WTC11 (cell line): Measurements from ENCODE around the gene CDC6. TPM values are rescaled to one million over a fixed set of nuclear protein-coding genes. Genes with fewer than 3 reads are reported as not detected.
"Not testable (repeated sequence)": the region's sequence is repeated elsewhere in the genome, so short reads cannot be mapped to it uniquely, and the experiment has no call there.

Experiments used
- ATAC-seq: fragments of 200-7000 bp; cut with Tn5 transposase; 2 replicates; pipeline ENCODE4 v1.10.0; 2021; ENCODE audit warnings: mild to moderate bottlenecking, moderate library complexity
- CTCF ChIA-PET: fragments of 300-600 bp; sonication (Branson Sonifier 250); formaldehyde crosslinking; loops from one replicate; lab custom pipeline; 2021; ENCODE audit warnings: antibody characterized with exemption; lab: Charles Lee
- POLR2A ChIA-PET: fragments of 350-600 bp; sonication (Branson Sonifier 250); formaldehyde crosslinking; loops from one replicate; lab custom pipeline; 2021; ENCODE audit warnings: antibody characterized with exemption; lab: Charles Lee
- DNase-seq: peaks from one replicate; pipeline ENCODE4 v3.0.0; 2021; ENCODE audit warnings: low spot score
- H3K27ac Mint-ChIP-seq: 2 replicates; pipeline ENCODE4 v1.8.0; 2021; ENCODE audit warnings: mixed read lengths
- H3K27me3 Mint-ChIP-seq: 2 replicates; pipeline ENCODE4 v1.8.0; 2021; ENCODE audit warnings: low read depth, mild to moderate bottlenecking, moderate library complexity, mixed read lengths
- H3K36me3 Mint-ChIP-seq: 2 replicates; pipeline ENCODE4 v1.8.0; 2021; ENCODE audit warnings: mixed read lengths
- H3K4me1 Mint-ChIP-seq: 2 replicates; pipeline ENCODE4 v1.8.0; 2022; ENCODE audit warnings: mixed read lengths
- H3K4me3 Mint-ChIP-seq: 2 replicates; pipeline ENCODE4 v1.8.0; 2021; ENCODE audit warnings: mild to moderate bottlenecking, moderate library complexity, mixed read lengths
- H3K9me3 Mint-ChIP-seq: 2 replicates; pipeline ENCODE4 v1.8.0; 2021; ENCODE audit warnings: mixed read lengths
- CREM ChIP-seq: sonication (generic); formaldehyde crosslinking; IDR thresholded peaks from 2 replicates; pipeline ENCODE4 v1.8.1; 2022; ENCODE audit warnings: mild to moderate bottlenecking, missing genetic modification reagents, moderate library complexity
- ELF4 ChIP-seq: sonication (generic); formaldehyde crosslinking; IDR thresholded peaks from 2 replicates; pipeline ENCODE4 v1.8.1; 2022; ENCODE audit warnings: low read depth, mild to moderate bottlenecking, moderate library complexity, missing genetic modification reagents
- ETV6 ChIP-seq: sonication (generic); formaldehyde crosslinking; IDR thresholded peaks from 2 replicates; pipeline ENCODE4 v1.8.1; 2022; ENCODE audit warnings: mild to moderate bottlenecking, missing genetic modification reagents
- FOXJ3 ChIP-seq: sonication (generic); formaldehyde crosslinking; IDR thresholded peaks from 2 replicates; pipeline ENCODE4 v1.9.0; 2021; ENCODE audit warnings: missing genetic modification reagents, mild to moderate bottlenecking, borderline replicate concordance
- HMGA2 ChIP-seq: fragments of 250-450 bp; sonication (Bioruptor Pico); IDR thresholded peaks from 2 replicates; pipeline ENCODE4 v1.4.0; 2021; ENCODE audit warnings: mild to moderate bottlenecking, moderate library complexity
- NFATC4 ChIP-seq: fragments of 250-450 bp; sonication (Bioruptor Pico); IDR thresholded peaks from 2 replicates; pipeline ENCODE4 v1.9.0; 2021; ENCODE audit warnings: mild to moderate bottlenecking
- NR2C2 ChIP-seq: sonication (generic); formaldehyde crosslinking; IDR thresholded peaks from 2 replicates; pipeline ENCODE4 v1.8.0; 2022; ENCODE audit warnings: mild to moderate bottlenecking, missing genetic modification reagents
- PRRX2 ChIP-seq: fragments of 250-450 bp; sonication (Bioruptor Pico); IDR thresholded peaks from 2 replicates; pipeline ENCODE4 v1.8.0; 2021; ENCODE audit warnings: mild to moderate bottlenecking
- ZNF121 ChIP-seq: sonication (generic); formaldehyde crosslinking; IDR thresholded peaks from 2 replicates; pipeline ENCODE4 v1.8.0; 2023; ENCODE audit warnings: missing genetic modification reagents
- total RNA-seq: library from RNA; stranded (reverse); gene quantifications from 3 replicates; pipeline ENCODE4 v1.2.3, GENCODE V29; 2021
- TF ChIP-seq, protein P1 (sequence below): sonication (generic); formaldehyde crosslinking; IDR thresholded peaks from 2 replicates; pipeline ENCODE4 v1.8.1; 2022; ENCODE audit warnings: low read depth, missing genetic modification reagents, borderline replicate concordance
- TF ChIP-seq, protein P2 (sequence below): fragments of 250-450 bp; sonication (Bioruptor Pico); IDR thresholded peaks from 2 replicates; pipeline ENCODE4 v2.1.2; 2022; ENCODE audit warnings: mild to moderate bottlenecking, moderate library complexity
- TF ChIP-seq, protein P3 (sequence below): sonication (generic); formaldehyde crosslinking; IDR thresholded peaks from 2 replicates; pipeline ENCODE4 v1.8.1; 2022; ENCODE audit warnings: mild to moderate bottlenecking, missing genetic modification reagents, moderate library complexity, borderline replicate concordance
- TF ChIP-seq, protein P4 (sequence below): fragments of 200-600 bp; IDR thresholded peaks from 2 replicates; pipeline ENCODE4 v1.8.0; 2022; ENCODE audit warnings: antibody characterized with exemption
- TF ChIP-seq, protein P5 (sequence below): sonication (generic); formaldehyde crosslinking; IDR thresholded peaks from 2 replicates; pipeline ENCODE4 v1.8.1; 2023; ENCODE audit warnings: mild to moderate bottlenecking, missing genetic modification reagents

CDC6 gene
- total RNA-seq, 1 experiment from 2014 or later = 125 TPM

DNA sequence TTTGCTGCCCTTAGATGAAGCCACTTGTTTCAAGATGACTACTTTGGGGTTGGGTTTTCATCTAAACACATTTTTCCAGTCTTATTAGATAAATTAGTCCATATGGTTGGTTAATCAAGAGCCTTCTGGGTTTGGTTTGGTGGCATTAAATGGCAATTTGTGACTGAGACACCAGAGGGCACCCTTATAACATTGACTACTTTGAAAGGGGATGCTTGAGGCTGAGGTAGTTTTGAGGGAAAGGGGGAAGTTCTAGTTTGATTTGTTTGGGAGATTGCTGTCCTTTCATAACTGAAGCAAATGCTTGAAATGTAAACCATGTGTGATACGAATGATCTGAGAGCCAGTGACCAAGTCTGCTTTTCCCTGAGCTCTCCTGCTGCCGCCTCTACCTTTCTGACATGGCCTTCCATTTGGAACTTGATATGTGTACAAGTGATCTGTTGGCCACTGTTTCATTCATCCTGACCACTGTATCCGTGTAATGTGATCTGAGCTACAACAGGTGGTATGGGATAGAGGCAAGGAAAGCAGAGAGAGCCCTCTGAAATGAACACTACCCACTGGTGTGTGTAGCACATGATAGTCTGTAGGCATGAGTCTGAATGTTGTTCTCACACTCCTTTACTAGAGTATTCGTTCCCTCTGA lies 15.5 kb downstream of the CDC6 start:
- ChIA-PET CTCF (interaction anchor here (0.9 to 10.9 kb wide), 7 partner anchors 9 to 231 kb away, joined by 3 to 259 read pairs (median 4); no protein-coding TSS in a partner anchor), POLR2A (interaction anchor here (1.0 kb wide), 2 partner anchors 48 to 52 kb away, joined by 3 to 4 read pairs; no protein-coding TSS in a partner anchor)
- Mint-ChIP-seq H3K9me3 (no peaks in the 10 kb centered on the region), H3K4me3 (no peak overlapping the region), H3K4me1 (peaks cover 10% of the 10 kb centered on the region), H3K27me3 (no peaks in the 10 kb centered on the region), H3K27ac (no peak overlapping the region), H3K36me3 (peaks cover 53% of the 10 kb centered on the region)
- DNase-seq = peak; percentile 48
- ATAC-seq = no peak
- TF ChIP-seq, protein P1, sequence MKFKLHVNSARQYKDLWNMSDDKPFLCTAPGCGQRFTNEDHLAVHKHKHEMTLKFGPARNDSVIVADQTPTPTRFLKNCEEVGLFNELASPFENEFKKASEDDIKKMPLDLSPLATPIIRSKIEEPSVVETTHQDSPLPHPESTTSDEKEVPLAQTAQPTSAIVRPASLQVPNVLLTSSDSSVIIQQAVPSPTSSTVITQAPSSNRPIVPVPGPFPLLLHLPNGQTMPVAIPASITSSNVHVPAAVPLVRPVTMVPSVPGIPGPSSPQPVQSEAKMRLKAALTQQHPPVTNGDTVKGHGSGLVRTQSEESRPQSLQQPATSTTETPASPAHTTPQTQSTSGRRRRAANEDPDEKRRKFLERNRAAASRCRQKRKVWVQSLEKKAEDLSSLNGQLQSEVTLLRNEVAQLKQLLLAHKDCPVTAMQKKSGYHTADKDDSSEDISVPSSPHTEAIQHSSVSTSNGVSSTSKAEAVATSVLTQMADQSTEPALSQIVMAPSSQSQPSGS = no peak
- TF ChIP-seq, protein P2, sequence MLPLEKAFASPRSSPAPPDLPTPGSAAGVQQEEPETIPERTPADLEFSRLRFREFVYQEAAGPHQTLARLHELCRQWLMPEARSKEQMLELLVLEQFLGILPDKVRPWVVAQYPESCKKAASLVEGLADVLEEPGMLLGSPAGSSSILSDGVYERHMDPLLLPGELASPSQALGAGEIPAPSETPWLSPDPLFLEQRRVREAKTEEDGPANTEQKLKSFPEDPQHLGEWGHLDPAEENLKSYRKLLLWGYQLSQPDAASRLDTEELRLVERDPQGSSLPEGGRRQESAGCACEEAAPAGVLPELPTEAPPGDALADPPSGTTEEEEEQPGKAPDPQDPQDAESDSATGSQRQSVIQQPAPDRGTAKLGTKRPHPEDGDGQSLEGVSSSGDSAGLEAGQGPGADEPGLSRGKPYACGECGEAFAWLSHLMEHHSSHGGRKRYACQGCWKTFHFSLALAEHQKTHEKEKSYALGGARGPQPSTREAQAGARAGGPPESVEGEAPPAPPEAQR = no peak
- no peak for TF ChIP-seq FOXJ3 (CRISPR knock-in tag)
- TF ChIP-seq, protein P3, sequence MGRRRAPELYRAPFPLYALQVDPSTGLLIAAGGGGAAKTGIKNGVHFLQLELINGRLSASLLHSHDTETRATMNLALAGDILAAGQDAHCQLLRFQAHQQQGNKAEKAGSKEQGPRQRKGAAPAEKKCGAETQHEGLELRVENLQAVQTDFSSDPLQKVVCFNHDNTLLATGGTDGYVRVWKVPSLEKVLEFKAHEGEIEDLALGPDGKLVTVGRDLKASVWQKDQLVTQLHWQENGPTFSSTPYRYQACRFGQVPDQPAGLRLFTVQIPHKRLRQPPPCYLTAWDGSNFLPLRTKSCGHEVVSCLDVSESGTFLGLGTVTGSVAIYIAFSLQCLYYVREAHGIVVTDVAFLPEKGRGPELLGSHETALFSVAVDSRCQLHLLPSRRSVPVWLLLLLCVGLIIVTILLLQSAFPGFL (CRISPR knock-in tag) = no peak
- TF ChIP-seq, protein P4, sequence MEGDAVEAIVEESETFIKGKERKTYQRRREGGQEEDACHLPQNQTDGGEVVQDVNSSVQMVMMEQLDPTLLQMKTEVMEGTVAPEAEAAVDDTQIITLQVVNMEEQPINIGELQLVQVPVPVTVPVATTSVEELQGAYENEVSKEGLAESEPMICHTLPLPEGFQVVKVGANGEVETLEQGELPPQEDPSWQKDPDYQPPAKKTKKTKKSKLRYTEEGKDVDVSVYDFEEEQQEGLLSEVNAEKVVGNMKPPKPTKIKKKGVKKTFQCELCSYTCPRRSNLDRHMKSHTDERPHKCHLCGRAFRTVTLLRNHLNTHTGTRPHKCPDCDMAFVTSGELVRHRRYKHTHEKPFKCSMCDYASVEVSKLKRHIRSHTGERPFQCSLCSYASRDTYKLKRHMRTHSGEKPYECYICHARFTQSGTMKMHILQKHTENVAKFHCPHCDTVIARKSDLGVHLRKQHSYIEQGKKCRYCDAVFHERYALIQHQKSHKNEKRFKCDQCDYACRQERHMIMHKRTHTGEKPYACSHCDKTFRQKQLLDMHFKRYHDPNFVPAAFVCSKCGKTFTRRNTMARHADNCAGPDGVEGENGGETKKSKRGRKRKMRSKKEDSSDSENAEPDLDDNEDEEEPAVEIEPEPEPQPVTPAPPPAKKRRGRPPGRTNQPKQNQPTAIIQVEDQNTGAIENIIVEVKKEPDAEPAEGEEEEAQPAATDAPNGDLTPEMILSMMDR = peak; percentile 23
- TF ChIP-seq ELF4 (CRISPR knock-in tag) = no peak

DNA sequence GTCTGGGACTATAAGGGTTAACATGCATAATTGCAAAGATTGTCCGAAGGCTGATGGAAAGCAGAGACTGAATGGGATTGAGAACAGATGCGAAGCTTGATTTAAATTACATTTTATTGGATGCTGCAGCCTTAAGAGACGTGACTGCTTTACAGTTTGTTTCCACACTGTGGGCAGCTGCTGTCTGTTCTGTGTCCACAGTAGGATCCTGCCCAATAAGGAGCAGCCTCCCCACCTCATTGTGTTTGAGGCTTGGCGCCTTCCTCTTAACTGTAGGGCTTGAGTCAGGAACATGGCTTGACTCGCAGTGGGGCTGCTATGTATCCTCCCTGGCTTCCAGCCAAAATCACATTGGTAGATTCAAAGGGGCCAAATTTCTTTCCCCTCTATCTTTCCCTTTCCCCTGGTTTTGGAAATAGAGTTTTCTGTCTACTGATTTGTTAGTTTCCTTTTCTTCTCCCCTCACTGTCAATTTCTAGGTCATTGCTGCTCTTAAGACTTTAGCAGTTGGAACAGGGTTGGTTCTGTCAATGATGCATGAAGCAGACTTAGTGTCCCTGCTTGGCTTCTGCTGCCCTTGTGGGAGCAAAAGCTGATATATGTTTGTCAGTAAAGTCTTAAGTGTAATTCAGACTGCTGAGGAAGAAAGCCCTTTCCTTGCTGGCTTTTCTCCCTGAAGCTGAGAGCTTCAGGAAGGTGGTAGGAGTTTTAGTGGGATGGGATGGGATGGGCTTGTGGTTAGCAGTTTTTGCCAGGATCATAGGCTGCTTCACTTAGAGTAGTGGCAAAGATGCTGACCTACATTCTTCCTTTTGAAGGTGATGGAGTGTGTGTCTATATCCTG lies 16.3 kb downstream of the CDC6 start:
- H3K9me3 Mint-ChIP-seq = no peaks in the 10 kb centered on the region
- H3K27ac Mint-ChIP-seq = no peak overlapping the region
- TF ChIP-seq PRRX2 (CRISPR knock-in tag) (no peak), HMGA2 (CRISPR knock-in tag) (no peak), NR2C2 (no peak), ZNF121 (CRISPR knock-in tag) (no peak), ELF4 (CRISPR knock-in tag) (no peak), ETV6 (CRISPR knock-in tag) (no peak), NFATC4 (CRISPR knock-in tag) (no peak), CREM (no peak)
- TF ChIP-seq, protein P1 = no peak
- TF ChIP-seq, protein P5, sequence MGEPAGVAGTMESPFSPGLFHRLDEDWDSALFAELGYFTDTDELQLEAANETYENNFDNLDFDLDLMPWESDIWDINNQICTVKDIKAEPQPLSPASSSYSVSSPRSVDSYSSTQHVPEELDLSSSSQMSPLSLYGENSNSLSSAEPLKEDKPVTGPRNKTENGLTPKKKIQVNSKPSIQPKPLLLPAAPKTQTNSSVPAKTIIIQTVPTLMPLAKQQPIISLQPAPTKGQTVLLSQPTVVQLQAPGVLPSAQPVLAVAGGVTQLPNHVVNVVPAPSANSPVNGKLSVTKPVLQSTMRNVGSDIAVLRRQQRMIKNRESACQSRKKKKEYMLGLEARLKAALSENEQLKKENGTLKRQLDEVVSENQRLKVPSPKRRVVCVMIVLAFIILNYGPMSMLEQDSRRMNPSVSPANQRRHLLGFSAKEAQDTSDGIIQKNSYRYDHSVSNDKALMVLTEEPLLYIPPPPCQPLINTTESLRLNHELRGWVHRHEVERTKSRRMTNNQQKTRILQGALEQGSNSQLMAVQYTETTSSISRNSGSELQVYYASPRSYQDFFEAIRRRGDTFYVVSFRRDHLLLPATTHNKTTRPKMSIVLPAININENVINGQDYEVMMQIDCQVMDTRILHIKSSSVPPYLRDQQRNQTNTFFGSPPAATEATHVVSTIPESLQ (CRISPR knock-in tag) = no peak
- TF ChIP-seq, all 79 proteins: peak for 0
- Mint-ChIP-seq H3K27me3 (no peaks in the 10 kb centered on the region), H3K36me3 (peaks cover 47% of the 10 kb centered on the region), H3K4me3 (no peak overlapping the region), H3K4me1 (peaks cover 10% of the 10 kb centered on the region)
- DNase-seq = no peak
- ChIA-PET CTCF (interaction anchor here (0.9 to 10.9 kb wide), 8 partner anchors 10 to 54 kb away, joined by 3 to 259 read pairs (median 22); no protein-coding TSS in a partner anchor), POLR2A (interaction anchor here (1.7 kb wide), 1 partner anchor 44 kb away, joined by 4 read pairs; no protein-coding TSS in a partner anchor)
- no peak for ATAC-seq

DNA sequence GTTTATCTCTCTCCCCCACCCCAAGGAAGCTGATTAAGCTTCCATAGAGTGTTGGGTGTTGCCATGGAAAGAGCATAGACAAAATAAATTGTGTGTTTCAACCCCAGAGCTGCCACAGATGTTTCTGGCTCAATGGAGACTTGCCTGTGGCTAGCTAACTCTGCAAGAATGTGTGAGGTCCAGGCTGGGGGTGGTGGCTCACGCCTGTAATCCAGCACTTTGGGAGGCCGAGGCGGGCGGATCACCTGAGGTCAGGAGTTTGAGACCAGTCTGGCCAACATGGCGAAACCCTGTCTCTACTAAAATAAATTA lies 16.8 kb downstream of the CDC6 start:
- ChIA-PET CTCF (interaction anchor here (0.7 to 10.9 kb wide), 4 partner anchors 12 to 49 kb away, joined by 3 to 259 read pairs (median 74); no protein-coding TSS in a partner anchor), POLR2A (interaction anchor here (1.7 to 3.3 kb wide), 2 partner anchors 44 to 50 kb away, joined by 4 to 14 read pairs; no protein-coding TSS in a partner anchor)
- peaks cover 13% of the 10 kb centered on the region for H3K4me1 Mint-ChIP-seq
- peaks cover 43% of the 10 kb centered on the region for H3K36me3 Mint-ChIP-seq
- H3K4me3 Mint-ChIP-seq, H3K27ac Mint-ChIP-seq, H3K27me3 Mint-ChIP-seq, H3K9me3 Mint-ChIP-seq, DNase-seq, ATAC-seq: not testable (repeated sequence)

DNA sequence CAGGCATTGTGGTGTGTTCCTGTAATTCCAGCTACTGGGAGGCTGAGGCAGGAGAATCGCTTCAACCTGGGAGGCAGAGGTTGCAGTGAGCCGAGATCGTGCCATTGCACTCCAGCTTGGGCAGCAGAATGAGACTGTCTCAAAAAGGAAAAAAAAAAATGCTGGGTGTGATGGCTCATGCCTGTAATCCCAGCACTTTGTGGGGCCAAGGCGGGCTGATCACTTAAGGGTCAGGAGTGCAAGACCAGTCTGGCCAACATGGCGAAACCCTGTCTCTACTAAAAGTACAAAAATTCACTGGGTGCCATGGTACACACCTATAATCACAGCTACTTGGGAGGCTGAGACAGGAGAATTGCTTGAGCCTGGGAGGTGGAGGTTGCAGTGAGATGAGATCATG lies 17.2 kb downstream of the CDC6 start:
- H3K27ac Mint-ChIP-seq, H3K27me3 Mint-ChIP-seq, DNase-seq, ATAC-seq, H3K4me3 Mint-ChIP-seq, H3K9me3 Mint-ChIP-seq: not testable (repeated sequence)
- H3K4me1 Mint-ChIP-seq = peaks cover 16% of the 10 kb centered on the region
- CTCF ChIA-PET = interaction anchor here (0.7 to 10.9 kb wide), 4 partner anchors 12 to 48 kb away, joined by 3 to 259 read pairs (median 74); no protein-coding TSS in a partner anchor
- H3K36me3 Mint-ChIP-seq = peaks cover 40% of the 10 kb centered on the region
- POLR2A ChIA-PET = interaction anchor here (1.0 to 3.3 kb wide), 3 partner anchors 12 to 50 kb away, joined by 4 to 14 read pairs (median 5); no protein-coding TSS in a partner anchor
